Common myeloid progenitor, CD34-positive (primary cell): ENCODE results near the gene OR5M8. TPM values are rescaled to one million over a fixed set of nuclear protein-coding genes. Genes with fewer than 3 reads are reported as not detected.

Experiments
- CTCF ChIA-PET: fragments of 350-600 bp; sonication (Branson Sonifier 250); formaldehyde crosslinking; loops from one replicate; lab custom pipeline; 2021; ENCODE audit warnings: antibody characterized with exemption; lab: Charles Lee
- POLR2A ChIA-PET: fragments of 350-600 bp; sonication (Branson Sonifier 250); formaldehyde crosslinking; loops from one replicate; lab custom pipeline; 2021; ENCODE audit warnings: antibody characterized with exemption; lab: Charles Lee
- DNase-seq, 3 donors: peaks; one replicate each; pipeline versions ENCODE4 v3.0.0 to v3.0.0-alpha.2; 2013
- H3K27ac ChIP-seq, 2 experiments: 1 replicate in 1 of 2; 2 replicates in 1 of 2; pipeline ENCODE4 v1.7.0; 2013; ENCODE audit warnings: inconsistent platforms in 2 of 2, low read length in 2 of 2, mild to moderate bottlenecking in 2 of 2, low read depth in 1 of 2, moderate library complexity in 1 of 2; ENCODE audit not compliant: severe bottlenecking in 2 of 2, insufficient read depth in 1 of 2, poor library complexity in 1 of 2
- H3K27me3 ChIP-seq, 5 experiments: replicated peaks in 2 of 5; 1 replicate in 3 of 5; 2 replicates in 2 of 5; pipeline versions ENCODE4 v1.6.1 to v1.7.0; 2013; ENCODE audit warnings: low read length in 4 of 5, mild to moderate bottlenecking in 2 of 5, moderate library complexity in 2 of 5, inconsistent platforms in 1 of 5; ENCODE audit not compliant: insufficient read depth in 5 of 5, control insufficient read depth in 4 of 5
- H3K36me3 ChIP-seq, 4 experiments: 1 replicate in 2 of 4; 2 replicates in 2 of 4; pipeline versions ENCODE4 v1.6.1 to v1.7.0; 2013; ENCODE audit warnings: low read length in 3 of 4, control low read depth in 1 of 4, mild to moderate bottlenecking in 1 of 4; ENCODE audit not compliant: control insufficient read depth in 4 of 4, insufficient read depth in 4 of 4
- H3K4me1 ChIP-seq, 4 experiments: 1 replicate in 3 of 4; 2 replicates in 1 of 4; pipeline versions ENCODE4 v1.6.1 to v1.7.1; 2013; ENCODE audit warnings: low read length in 3 of 4, mild to moderate bottlenecking in 3 of 4, control low read depth in 1 of 4, inconsistent platforms in 1 of 4, moderate library complexity in 1 of 4; ENCODE audit not compliant: control insufficient read depth in 4 of 4, insufficient read depth in 4 of 4; ENCODE audit errors: control extremely low read depth in 1 of 4
- H3K4me3 ChIP-seq, 7 experiments: 1 replicate in 4 of 7; 2 replicates in 3 of 7; pipeline versions ENCODE4 v1.5.1 to v1.7.0; 2013; ENCODE audit warnings: mild to moderate bottlenecking in 7 of 7, low read length in 6 of 7, moderate library complexity in 6 of 7, inconsistent platforms in 2 of 7, low read depth in 2 of 7, control low read depth in 1 of 7; ENCODE audit not compliant: insufficient read depth in 4 of 7, control insufficient read depth in 1 of 7; ENCODE audit errors: extremely low read depth in 1 of 7
- H3K9me3 ChIP-seq, 5 experiments: 1 replicate in 4 of 5; 2 replicates in 1 of 5; pipeline versions ENCODE4 v1.6.1 to v1.7.1; 2013; ENCODE audit warnings: low read length in 4 of 5, mild to moderate bottlenecking in 2 of 5, inconsistent platforms in 1 of 5, low read depth in 1 of 5, moderate library complexity in 1 of 5; ENCODE audit not compliant: control insufficient read depth in 4 of 5, insufficient read depth in 2 of 5; ENCODE audit errors: control extremely low read depth in 1 of 5
- WGBS: methylation state at CpG from one replicate; pipeline ENCODE4 v1.1.5; 2013; ENCODE audit not compliant: insufficient coverage; 5-methylcytosine and 5-hydroxymethylcytosine counted together
- polyA plus RNA-seq: library from polyadenylated mRNA; unstranded; fragments of 120-200 nt; gene quantifications from one replicate; pipeline ENCODE4 v1.2.1, GENCODE V29; 2013

Gene OR5M8
- not detected for polyA plus RNA-seq

GRCh38 chr11:56491270-56491669 is at the start of gene OR5M8:
Gene OR5M8, minus strand, starts transcription at chr11:56491370. Its CDS starts 0 bp downstream, at chr11:56491370.
- Histone ChIP-seq H3K4me3 (no peak within 1 kb of the TSS), H3K4me1 (no peaks in the 10 kb centered on the region), H3K36me3 (no peaks in the 10 kb centered on the region), H3K9me3 (no peaks in the 10 kb centered on the region), H3K27ac (no peak within 1 kb of the TSS), H3K27me3 (no peaks in the 10 kb centered on the region)
- WGBS: no CpG with 5 or more reads among the region's 7 CpGs
- no peak for DNase-seq
- ChIA-PET CTCF (no interaction called here), POLR2A (no interaction called here)

- Histone ChIP-seq H3K27ac (no peak overlapping the region), H3K4me3 (no peak overlapping the region), H3K36me3 (no peaks in the 10 kb centered on the region), H3K27me3 (no peaks in the 10 kb centered on the region), H3K9me3 (no peaks in the 10 kb centered on the region), H3K4me1 (no peaks in the 10 kb centered on the region)
- WGBS: 74% methylated on average over 2 of the region's 3 CpGs
- CTCF ChIA-PET: no interaction called here
- POLR2A ChIA-PET: no interaction called here
- no peak for DNase-seq
Measured at GRCh38 chr11:56533054-56533740, 42.0 kb upstream of the OR5M8 start.

DNA sequence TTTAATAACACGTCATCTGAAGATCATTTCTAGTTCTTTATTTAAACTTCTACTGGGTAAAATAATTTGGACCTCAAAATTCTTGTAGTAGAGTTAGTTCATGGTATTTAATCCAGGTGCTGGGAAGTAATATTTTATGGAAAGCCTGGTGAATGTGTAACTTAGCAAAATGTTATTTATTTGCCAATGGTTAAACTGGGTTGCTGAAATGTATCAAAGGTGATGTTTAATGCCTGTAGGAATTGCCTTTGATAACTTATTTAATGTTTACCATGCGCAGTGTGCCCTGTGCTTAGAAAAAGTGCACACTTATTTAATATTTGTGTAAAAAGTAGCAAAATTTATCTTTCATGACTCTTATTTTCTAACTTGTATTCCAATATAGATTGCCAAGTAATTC is 40.7 kb upstream of the OR5M8 start:
- H3K9me3 ChIP-seq: no peaks in the 10 kb centered on the region
- no peak overlapping the region for H3K27ac ChIP-seq
- no peaks in the 10 kb centered on the region for H3K36me3 ChIP-seq
- ChIA-PET CTCF (no interaction called here), POLR2A (no interaction called here)
- no peak for DNase-seq
- no CpG with 5 or more reads among the region's 2 CpGs for whole genome bisulfite sequencing
- no peak overlapping the region for H3K4me3 ChIP-seq
- H3K4me1 ChIP-seq: no peaks in the 10 kb centered on the region
- no peaks in the 10 kb centered on the region for H3K27me3 ChIP-seq

DNA sequence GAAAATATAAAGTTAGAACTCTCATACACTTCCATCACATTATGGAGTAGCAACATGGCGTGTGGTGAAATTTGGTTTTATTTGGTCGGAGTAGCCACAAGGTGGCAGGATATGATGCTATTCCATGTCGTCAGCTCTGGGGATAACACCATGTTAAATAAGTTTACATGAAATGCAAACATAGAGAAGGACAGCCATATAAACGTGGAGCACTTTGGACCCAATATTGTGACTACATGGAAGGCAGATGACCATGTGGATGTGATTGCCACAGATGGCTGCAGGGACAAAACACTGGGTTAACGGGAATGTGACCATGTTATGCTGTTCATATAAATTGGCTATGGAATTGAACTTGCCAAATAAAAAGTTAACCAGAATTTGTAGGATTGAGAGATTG is 30.8 kb upstream of the OR5M8 start:
- CTCF ChIA-PET: no interaction called here
- WGBS: 65% methylated on average over 5 of the region's 5 CpGs

DNA sequence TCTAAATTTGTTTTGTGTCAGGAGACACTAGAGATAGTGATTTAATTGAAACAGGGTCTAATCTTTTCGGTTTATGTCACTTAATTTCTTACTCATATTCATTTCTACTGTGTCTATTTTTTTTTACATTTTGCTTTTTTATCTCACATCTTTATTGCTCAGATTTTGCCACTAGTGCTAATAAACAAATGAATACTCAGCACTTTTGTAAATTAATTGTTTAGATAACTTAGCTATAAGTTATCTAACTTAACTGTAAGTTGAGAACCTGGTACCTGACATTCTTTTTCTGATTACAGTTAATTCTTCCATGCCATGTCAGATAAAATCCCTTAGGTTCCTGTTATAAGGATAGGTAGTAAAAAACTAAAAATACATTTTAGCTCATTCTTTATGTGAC is 22.1 kb upstream of the OR5M8 start:
- ChIA-PET CTCF (no interaction called here), POLR2A (no interaction called here)
- Histone ChIP-seq H3K36me3 (no peaks in the 10 kb centered on the region), H3K27ac (no peak overlapping the region), H3K4me3 (no peak overlapping the region), H3K27me3 (no peaks in the 10 kb centered on the region), H3K9me3 (no peaks in the 10 kb centered on the region), H3K4me1 (no peaks in the 10 kb centered on the region)
- DNase-seq: no peak
- WGBS: no CpG with 5 or more reads among the region's 1 CpG

More for the DNA sequence above, 30.8 kb upstream of the OR5M8 start:
- DNase-seq: no peak
- Histone ChIP-seq H3K4me1 (no peaks in the 10 kb centered on the region), H3K36me3 (no peaks in the 10 kb centered on the region), H3K4me3 (no peak overlapping the region), H3K9me3 (no peaks in the 10 kb centered on the region), H3K27ac (no peak overlapping the region), H3K27me3 (no peaks in the 10 kb centered on the region)
- POLR2A ChIA-PET: no interaction called here

GRCh38 chr11:56509439-56509838 is 18.3 kb upstream of the OR5M8 start:
- ChIA-PET POLR2A (no interaction called here), CTCF (no interaction called here)
- Histone ChIP-seq H3K27me3 (no peaks in the 10 kb centered on the region), H3K27ac (no peak overlapping the region), H3K4me3 (no peak overlapping the region), H3K36me3 (no peaks in the 10 kb centered on the region), H3K4me1 (no peaks in the 10 kb centered on the region), H3K9me3 (no peaks in the 10 kb centered on the region)
- no peak for DNase-seq
- no CpG with 5 or more reads among the region's 1 CpG for WGBS

- DNase-seq: no peak
- CTCF ChIA-PET: no interaction called here
- no peaks in the 10 kb centered on the region for H3K36me3 ChIP-seq
- POLR2A ChIA-PET: no interaction called here
- WGBS: 96% methylated on average over 24 of the region's 28 CpGs
- H3K4me1 ChIP-seq: no peaks in the 10 kb centered on the region
- no peaks in the 10 kb centered on the region for H3K27me3 ChIP-seq
- no peak overlapping the region for H3K27ac ChIP-seq
- H3K4me3 ChIP-seq: no peak overlapping the region
- H3K9me3 ChIP-seq: peaks cover 0 to 2% (median 0%) of the 10 kb centered on the region in 5 experiments
Measured at GRCh38 chr11:56497010-56497409, 5.8 kb upstream of the OR5M8 start.
